ENCODE results near the gene LMBR1. TPM values are rescaled to one million over a fixed set of nuclear protein-coding genes. Genes with fewer than 3 reads are reported as not detected.

The LMBR1 gene
- total and polyA plus RNA-seq, 2 of the 4 experiments (the other 2 are of a cell fraction), result 11.9 to 19.9 TPM

DNA sequence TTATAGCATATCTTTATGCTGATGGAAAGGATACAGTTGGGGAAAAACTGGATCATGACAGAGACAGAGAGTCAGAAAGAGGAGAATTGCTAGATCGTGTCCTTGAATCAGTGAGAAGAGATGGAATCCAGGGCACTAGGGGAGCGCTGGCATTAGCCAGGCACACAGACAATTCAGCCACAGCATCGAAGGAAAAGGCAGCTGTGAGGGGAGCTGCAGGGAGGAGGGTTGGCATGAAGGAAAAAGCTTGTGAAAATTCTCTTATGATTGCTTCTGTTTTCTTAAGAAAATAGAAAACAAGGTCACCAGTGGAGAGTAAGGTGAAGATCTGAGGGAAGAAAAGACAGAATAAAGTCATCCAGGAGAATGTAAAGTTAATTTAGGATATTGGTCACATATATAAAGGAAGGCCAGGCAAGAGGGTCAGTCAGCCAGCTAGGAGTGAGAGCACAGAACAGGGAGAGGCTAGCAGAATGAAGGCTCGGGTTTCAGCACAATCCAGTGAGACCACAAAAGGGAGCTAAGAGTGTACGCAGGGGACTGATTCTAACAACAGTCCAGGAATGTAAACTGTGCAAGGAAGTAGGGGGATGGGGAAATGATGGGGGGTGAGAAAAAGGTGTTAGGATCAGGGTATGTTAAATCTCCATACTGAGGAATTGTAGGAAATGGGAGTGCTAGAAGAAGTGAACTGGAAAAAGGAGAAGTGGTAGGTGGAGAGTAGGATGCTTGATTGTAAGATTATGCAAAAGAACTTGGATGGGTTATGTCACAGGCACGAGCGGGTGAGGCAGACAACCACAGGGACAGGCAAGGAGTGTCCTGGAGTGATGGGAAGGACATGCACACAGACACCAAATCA, 140.4 kb downstream of the LMBR1 start (continued):
- TF ChIP-seq SMC3 (IDR thresholded peaks at IDR 0.05; ENCODE audit: low read depth, low read length), result no peak

DNA sequence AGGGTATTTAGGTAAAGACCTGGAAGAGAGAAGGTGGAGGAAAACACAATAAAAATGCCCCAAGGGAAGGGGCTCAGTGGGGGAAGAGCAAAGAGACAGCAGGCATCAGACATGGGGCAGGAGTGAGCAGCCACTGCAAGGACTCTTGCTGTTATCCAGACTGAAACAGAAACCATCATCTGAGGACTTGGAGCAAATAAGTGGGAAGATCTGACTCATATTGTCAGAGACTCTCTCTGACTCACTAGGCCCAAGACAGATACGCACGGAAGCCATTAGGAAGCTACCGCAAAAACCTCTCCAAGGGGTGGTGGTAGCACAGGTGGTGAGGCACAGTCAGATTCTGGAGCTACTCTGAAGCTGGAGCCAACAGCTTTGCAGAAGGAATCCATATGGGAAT, 141.7 kb downstream of the LMBR1 start:
- H2BK120ac ChIP-seq (ENCODE audit: low read depth, low read length), result peak overlapping the region; percentile 42; the same call in 1 of the 2 replicates
- in situ Hi-C loops (cut with MboI; ENCODE audit: low sequenced_read_pairs), result no loop called here
- BruUV-seq (replicated peaks), result no TSS peak
- H2AK5ac ChIP-seq (ENCODE audit: low read depth, low read length), result no peak overlapping the region
- POLR2A ChIA-PET (ENCODE audit: unreplicated experiment), result no interaction called here
- H4K20me1 ChIP-seq (ENCODE audit: insufficient read depth, low read length), result no peaks in the 10 kb centered on the region
- H4K5ac ChIP-seq (ENCODE audit: low read depth, low read length), result peak overlapping the region; percentile 67; the same call in 1 of the 2 replicates
- peak overlapping the region; percentile 83 for H2BK5ac ChIP-seq (ENCODE audit: low read depth, low read length, poor library complexity, severe bottlenecking)
- dilution Hi-C loops (cut with HindIII; ENCODE audit: low sequenced_read_pairs, unreplicated experiment), result no loop called here
- no peak overlapping the region for H3K9ac ChIP-seq (ENCODE audit: low read depth, low read length)
- no peak overlapping the region for H3K14ac ChIP-seq (replicated peaks; ENCODE audit: low read depth, low read length)
- no peak overlapping the region for H3K23ac ChIP-seq (ENCODE audit: low read depth, low read length)
- no peaks in the 10 kb centered on the region for H3K36me3 ChIP-seq (ENCODE audit: control insufficient read depth, insufficient read depth, low read length)
- CTCF ChIA-PET, result interaction anchor here (0.8 to 2.3 kb wide), 3 partner anchors 15 to 62 kb away, joined by 3 to 8 read pairs (median 6); no protein-coding TSS in a partner anchor
- H4K8ac ChIP-seq (ENCODE audit: low read depth in 2 of 2, low read length in 2 of 2), result peak overlapping the region in 1 of 2 experiments; percentile 48; a peak in 3 of 4 replicates
- H3K56ac ChIP-seq (ENCODE audit: extremely low read depth, insufficient read depth, low read length), result no peak overlapping the region
- H3K9me3 ChIP-seq (ENCODE audit: control insufficient read depth, insufficient read depth, low read length), result no peaks in the 10 kb centered on the region
- intact Hi-C loops (cut with micrococcal nuclease), result loop anchor here (10.0 kb wide), 1 partner anchor 277 kb away; no protein-coding TSS in a partner anchor
- H2BK20ac ChIP-seq (ENCODE audit: low read depth, low read length), result peak overlapping the region; percentile 53; the same call in 1 of the 2 replicates
- H3K27ac ChIP-seq (ENCODE audit: insufficient read depth, low read length), result peak overlapping the region; percentile 51; the same call in 1 of the 2 replicates
- ATAC-seq (ENCODE audit: low read depth) (peak; percentile 82), DNase-seq (peak; percentile 97)
- H3K4me3 ChIP-seq (ENCODE audit: insufficient read depth, low read depth, low read length), result no peak overlapping the region
- WGBS, 2 experiments (ENCODE audit: extremely low coverage in 2 of 2, insufficient read length in 1 of 2), result no CpG with 5 or more reads among the region's 3 CpGs
- peak overlapping the region; percentile 80 for H3K4me2 ChIP-seq (ENCODE audit: low read depth, low read length)
- H3K9me1 ChIP-seq (ENCODE audit: insufficient read depth, low read length), result peaks cover 7% of the 10 kb centered on the region
- no peak overlapping the region for H2AK9ac ChIP-seq (replicated peaks; ENCODE audit: low read depth, low read length, poor library complexity)
- H3K18ac ChIP-seq (ENCODE audit: low read depth, low read length), result peak overlapping the region; percentile 74; the same call in 1 of the 2 replicates
- H4K91ac ChIP-seq (ENCODE audit: insufficient read depth, low read depth, low read length), result peak overlapping the region; percentile 62; the same call in 1 of the 2 replicates
- H2AFZ ChIP-seq (replicated peaks; ENCODE audit: low read length, poor library complexity), result peak overlapping the region; percentile 29
- H3K4ac ChIP-seq (ENCODE audit: low read depth, low read length), result peak overlapping the region; percentile 22; the same call in 1 of the 2 replicates
- no peaks in the 10 kb centered on the region for H3K27me3 ChIP-seq (ENCODE audit: control insufficient read depth, insufficient read depth, low read length)
- no peak overlapping the region for H2BK15ac ChIP-seq (ENCODE audit: low read depth, low read length)
- H3K4me1 ChIP-seq (ENCODE audit: control insufficient read depth, insufficient read depth, low read length), result peaks cover 22% of the 10 kb centered on the region
- H3K79me1 ChIP-seq (ENCODE audit: low read depth in 1 of 2, low read length in 2 of 2), result peaks cover 0 to 8% of the 10 kb centered on the region in 2 experiments; a peak in 2 of 4 replicates
- peak; percentile 86 for TF ChIP-seq RCOR1 (IDR thresholded peaks at IDR 0.05; ENCODE audit: insufficient replicate concordance, low read length)
- no peak for TF ChIP-seq MAFK (IDR thresholded peaks at IDR 0.05; ENCODE audit: low read depth, low read length)
- TF ChIP-seq RAD21 (IDR thresholded peaks at IDR 0.05; ENCODE audit: low read length), result no peak
- peak; percentile 26; the same call in 1 of the 2 replicates for TF ChIP-seq MAZ (IDR thresholded peaks at IDR 0.05; ENCODE audit: borderline replicate concordance, low read depth, low read length)
- TF ChIP-seq RFX5 (IDR thresholded peaks at IDR 0.05; ENCODE audit: low read depth, low read length), result no peak
- TF ChIP-seq NFE2L2 (IDR thresholded peaks at IDR 0.05; ENCODE audit: low read depth, low read length), result no peak
- TF ChIP-seq POLR2A (IDR thresholded peaks at IDR 0.05; ENCODE audit: low read depth, low read length), result no peak
- TF ChIP-seq BHLHE40 (IDR thresholded peaks at IDR 0.05; ENCODE audit: low read depth, low read length), result 0 out of 2 replicates have a peak, but pooled peaks have one; percentile 13
- TF ChIP-seq, protein P1, sequence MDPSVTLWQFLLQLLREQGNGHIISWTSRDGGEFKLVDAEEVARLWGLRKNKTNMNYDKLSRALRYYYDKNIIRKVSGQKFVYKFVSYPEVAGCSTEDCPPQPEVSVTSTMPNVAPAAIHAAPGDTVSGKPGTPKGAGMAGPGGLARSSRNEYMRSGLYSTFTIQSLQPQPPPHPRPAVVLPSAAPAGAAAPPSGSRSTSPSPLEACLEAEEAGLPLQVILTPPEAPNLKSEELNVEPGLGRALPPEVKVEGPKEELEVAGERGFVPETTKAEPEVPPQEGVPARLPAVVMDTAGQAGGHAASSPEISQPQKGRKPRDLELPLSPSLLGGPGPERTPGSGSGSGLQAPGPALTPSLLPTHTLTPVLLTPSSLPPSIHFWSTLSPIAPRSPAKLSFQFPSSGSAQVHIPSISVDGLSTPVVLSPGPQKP (IDR thresholded peaks at IDR 0.05; ENCODE audit: borderline replicate concordance, low read depth, low read length), result no peak
- TF ChIP-seq, protein P2, sequence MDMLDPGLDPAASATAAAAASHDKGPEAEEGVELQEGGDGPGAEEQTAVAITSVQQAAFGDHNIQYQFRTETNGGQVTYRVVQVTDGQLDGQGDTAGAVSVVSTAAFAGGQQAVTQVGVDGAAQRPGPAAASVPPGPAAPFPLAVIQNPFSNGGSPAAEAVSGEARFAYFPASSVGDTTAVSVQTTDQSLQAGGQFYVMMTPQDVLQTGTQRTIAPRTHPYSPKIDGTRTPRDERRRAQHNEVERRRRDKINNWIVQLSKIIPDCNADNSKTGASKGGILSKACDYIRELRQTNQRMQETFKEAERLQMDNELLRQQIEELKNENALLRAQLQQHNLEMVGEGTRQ (IDR thresholded peaks at IDR 0.05; ENCODE audit: low read depth, low read length), result no peak
- no peak for TF ChIP-seq SMC3 (IDR thresholded peaks at IDR 0.05; ENCODE audit: low read depth, low read length)
- 0 out of 2 replicates have a peak, but pooled peaks have one; percentile 39 for TF ChIP-seq MXI1 (IDR thresholded peaks at IDR 0.05; ENCODE audit: borderline replicate concordance, low read depth, low read length)
- TF ChIP-seq CHD1 (IDR thresholded peaks at IDR 0.05; ENCODE audit: low read depth, low read length), result no peak
- TF ChIP-seq FOS (IDR thresholded peaks at IDR 0.05; ENCODE audit: low read depth, low read length), result peak; percentile 93

All from IMR-90 (cell line).